WTC11 (cell line): ENCODE data around the gene SATB1. TPM values are rescaled to one million over a fixed set of nuclear protein-coding genes. Genes with fewer than 3 reads are reported as not detected.

Experiments
- ATAC-seq: fragments of 200-7000 bp; cut with Tn5 transposase; 2 replicates; pipeline ENCODE4 v1.10.0; 2021; ENCODE audit warnings: mild to moderate bottlenecking, moderate library complexity
- CTCF ChIA-PET: fragments of 300-600 bp; sonication (Branson Sonifier 250); formaldehyde crosslinking; loops from one replicate; lab custom pipeline; 2021; ENCODE audit warnings: antibody characterized with exemption; lab: Charles Lee
- POLR2A ChIA-PET: fragments of 350-600 bp; sonication (Branson Sonifier 250); formaldehyde crosslinking; loops from one replicate; lab custom pipeline; 2021; ENCODE audit warnings: antibody characterized with exemption; lab: Charles Lee
- DNase-seq: peaks from one replicate; pipeline ENCODE4 v3.0.0; 2021; ENCODE audit warnings: low spot score
- H3K27ac Mint-ChIP-seq: 2 replicates; pipeline ENCODE4 v1.8.0; 2021; ENCODE audit warnings: mixed read lengths
- H3K27me3 Mint-ChIP-seq: 2 replicates; pipeline ENCODE4 v1.8.0; 2021; ENCODE audit warnings: low read depth, mild to moderate bottlenecking, moderate library complexity, mixed read lengths
- H3K36me3 Mint-ChIP-seq: 2 replicates; pipeline ENCODE4 v1.8.0; 2021; ENCODE audit warnings: mixed read lengths
- H3K4me1 Mint-ChIP-seq: 2 replicates; pipeline ENCODE4 v1.8.0; 2022; ENCODE audit warnings: mixed read lengths
- H3K4me3 Mint-ChIP-seq: 2 replicates; pipeline ENCODE4 v1.8.0; 2021; ENCODE audit warnings: mild to moderate bottlenecking, moderate library complexity, mixed read lengths
- H3K9me3 Mint-ChIP-seq: 2 replicates; pipeline ENCODE4 v1.8.0; 2021; ENCODE audit warnings: mixed read lengths
- ATF1 ChIP-seq: sonication (generic); formaldehyde crosslinking; IDR thresholded peaks from 2 replicates; pipeline ENCODE4 v1.8.1; 2023; ENCODE audit warnings: mild to moderate bottlenecking, moderate library complexity, missing genetic modification reagents
- ETV6 ChIP-seq: sonication (generic); formaldehyde crosslinking; IDR thresholded peaks from 2 replicates; pipeline ENCODE4 v1.8.1; 2022; ENCODE audit warnings: mild to moderate bottlenecking, missing genetic modification reagents
- FOXJ3 ChIP-seq: sonication (generic); formaldehyde crosslinking; IDR thresholded peaks from 2 replicates; pipeline ENCODE4 v1.9.0; 2021; ENCODE audit warnings: missing genetic modification reagents, mild to moderate bottlenecking, borderline replicate concordance
- GABPB1 ChIP-seq: sonication (generic); formaldehyde crosslinking; IDR thresholded peaks from 2 replicates; pipeline ENCODE4 v1.8.1; 2023; ENCODE audit warnings: mild to moderate bottlenecking, missing genetic modification reagents
- HMGA2 ChIP-seq: fragments of 250-450 bp; sonication (Bioruptor Pico); IDR thresholded peaks from 2 replicates; pipeline ENCODE4 v1.4.0; 2021; ENCODE audit warnings: mild to moderate bottlenecking, moderate library complexity
- JAZF1 ChIP-seq: fragments of 250-450 bp; sonication (Bioruptor Pico); IDR thresholded peaks from 2 replicates; pipeline ENCODE4 v1.9.0; 2021; ENCODE audit warnings: moderate library complexity, mild to moderate bottlenecking, inconsistent platforms
- NR1H2 ChIP-seq: sonication (generic); formaldehyde crosslinking; IDR thresholded peaks from 2 replicates; pipeline ENCODE4 v1.9.0; 2021; ENCODE audit warnings: mild to moderate bottlenecking, moderate library complexity, missing genetic modification reagents
- PRRX2 ChIP-seq: fragments of 250-450 bp; sonication (Bioruptor Pico); IDR thresholded peaks from 2 replicates; pipeline ENCODE4 v1.8.0; 2021; ENCODE audit warnings: mild to moderate bottlenecking
- SP1 ChIP-seq: sonication (generic); formaldehyde crosslinking; conservative IDR thresholded peaks from 2 replicates; pipeline ENCODE4 v1.8.1; 2022; ENCODE audit warnings: missing genetic modification reagents
- TP53 ChIP-seq: sonication (generic); formaldehyde crosslinking; IDR thresholded peaks from 2 replicates; pipeline ENCODE4 v1.8.1; 2023; ENCODE audit warnings: mild to moderate bottlenecking, missing genetic modification reagents
- ZNF263 ChIP-seq: sonication (generic); formaldehyde crosslinking; IDR thresholded peaks from 2 replicates; pipeline ENCODE4 v1.8.1; 2022; ENCODE audit warnings: low read depth, mild to moderate bottlenecking, moderate library complexity, missing genetic modification reagents
- ZNF396 ChIP-seq: fragments of 250-450 bp; sonication (Bioruptor Pico); IDR thresholded peaks from 2 replicates; pipeline ENCODE4 v1.8.0; 2021; ENCODE audit warnings: mild to moderate bottlenecking, moderate library complexity, borderline replicate concordance
- total RNA-seq: library from RNA; stranded (reverse); gene quantifications from 3 replicates; pipeline ENCODE4 v1.2.3, GENCODE V29; 2021
- TF ChIP-seq, protein P1 (sequence below): sonication (generic); formaldehyde crosslinking; IDR thresholded peaks from 2 replicates; pipeline ENCODE4 v1.8.0; 2022; ENCODE audit warnings: mild to moderate bottlenecking, missing genetic modification reagents
- TF ChIP-seq, protein P2 (sequence below): sonication (generic); formaldehyde crosslinking; IDR thresholded peaks from 2 replicates; pipeline ENCODE4 v1.8.1; 2023; ENCODE audit warnings: mild to moderate bottlenecking, missing genetic modification reagents, borderline replicate concordance
- TF ChIP-seq, protein P3 (sequence below): sonication (generic); formaldehyde crosslinking; IDR thresholded peaks from 2 replicates; pipeline ENCODE4 v1.8.0; 2023; ENCODE audit warnings: missing genetic modification reagents
- TF ChIP-seq, protein P4 (sequence below): fragments of 200-600 bp; IDR thresholded peaks from 2 replicates; pipeline ENCODE4 v1.8.0; 2022; ENCODE audit warnings: antibody characterized with exemption
- TF ChIP-seq, protein P5 (sequence below): sonication (generic); formaldehyde crosslinking; IDR thresholded peaks from 2 replicates; pipeline ENCODE4 v1.8.0; 2023; ENCODE audit warnings: missing genetic modification reagents, mild to moderate bottlenecking, borderline replicate concordance
- TF ChIP-seq, protein P6 (sequence below): sonication (generic); formaldehyde crosslinking; IDR thresholded peaks from 2 replicates; pipeline ENCODE4 v1.8.0; 2022; ENCODE audit warnings: mild to moderate bottlenecking, missing genetic modification reagents

Gene SATB1
- total RNA-seq, 1 experiment from 2014 or later: 36.2 TPM

DNA sequence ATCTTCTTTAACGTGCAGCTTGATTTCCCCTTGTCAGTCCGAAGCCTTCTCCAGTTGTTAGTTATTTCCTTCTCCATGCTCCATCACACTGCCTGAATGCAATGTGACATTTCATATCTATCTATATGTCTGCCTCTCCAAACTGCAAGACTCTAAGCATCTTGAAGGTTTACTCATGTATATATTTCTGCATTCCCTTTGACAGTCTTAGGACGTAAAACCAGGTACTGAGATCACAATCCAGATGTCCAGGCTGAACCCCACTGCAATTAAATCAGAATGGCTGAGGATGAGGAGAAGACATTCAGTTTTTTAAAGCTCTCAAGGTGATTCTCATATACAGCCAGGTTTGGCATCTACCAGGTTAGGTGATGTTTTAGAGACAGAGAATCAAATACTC lies 6.1 kb upstream of the SATB1 start:
- no peak overlapping the region for H3K4me3 Mint-ChIP-seq
- ATAC-seq (no peak), DNase-seq (no peak)
- TF ChIP-seq HMGA2 (CRISPR knock-in tag): no peak
- TF ChIP-seq ETV6: no peak
- H3K27ac Mint-ChIP-seq: no peak overlapping the region
- CTCF ChIA-PET: interaction anchor here (1.5 kb wide), 1 partner anchor 14 kb away, joined by 4 read pairs; no protein-coding TSS in a partner anchor
- H3K36me3 Mint-ChIP-seq: no peaks in the 10 kb centered on the region
- POLR2A ChIA-PET: no interaction called here
- no peaks in the 10 kb centered on the region for H3K9me3 Mint-ChIP-seq
- H3K27me3 Mint-ChIP-seq: no peaks in the 10 kb centered on the region
- H3K4me1 Mint-ChIP-seq: peaks cover 45% of the 10 kb centered on the region

- Mint-ChIP-seq H3K9me3 (no peaks in the 10 kb centered on the region), H3K27ac (no peak overlapping the region), H3K27me3 (no peaks in the 10 kb centered on the region), H3K4me1 (peaks cover 29% of the 10 kb centered on the region), H3K36me3 (no peaks in the 10 kb centered on the region), H3K4me3 (no peak overlapping the region)
- ChIA-PET CTCF (no interaction called here), POLR2A (interaction anchor here (1.5 kb wide), 1 partner anchor 9 kb away, joined by 4 read pairs; no protein-coding TSS in a partner anchor)
- ATAC-seq: no peak
- TF ChIP-seq, protein P1, sequence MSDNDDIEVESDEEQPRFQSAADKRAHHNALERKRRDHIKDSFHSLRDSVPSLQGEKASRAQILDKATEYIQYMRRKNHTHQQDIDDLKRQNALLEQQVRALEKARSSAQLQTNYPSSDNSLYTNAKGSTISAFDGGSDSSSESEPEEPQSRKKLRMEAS (CRISPR knock-in tag): no peak
- TF ChIP-seq, protein P2, sequence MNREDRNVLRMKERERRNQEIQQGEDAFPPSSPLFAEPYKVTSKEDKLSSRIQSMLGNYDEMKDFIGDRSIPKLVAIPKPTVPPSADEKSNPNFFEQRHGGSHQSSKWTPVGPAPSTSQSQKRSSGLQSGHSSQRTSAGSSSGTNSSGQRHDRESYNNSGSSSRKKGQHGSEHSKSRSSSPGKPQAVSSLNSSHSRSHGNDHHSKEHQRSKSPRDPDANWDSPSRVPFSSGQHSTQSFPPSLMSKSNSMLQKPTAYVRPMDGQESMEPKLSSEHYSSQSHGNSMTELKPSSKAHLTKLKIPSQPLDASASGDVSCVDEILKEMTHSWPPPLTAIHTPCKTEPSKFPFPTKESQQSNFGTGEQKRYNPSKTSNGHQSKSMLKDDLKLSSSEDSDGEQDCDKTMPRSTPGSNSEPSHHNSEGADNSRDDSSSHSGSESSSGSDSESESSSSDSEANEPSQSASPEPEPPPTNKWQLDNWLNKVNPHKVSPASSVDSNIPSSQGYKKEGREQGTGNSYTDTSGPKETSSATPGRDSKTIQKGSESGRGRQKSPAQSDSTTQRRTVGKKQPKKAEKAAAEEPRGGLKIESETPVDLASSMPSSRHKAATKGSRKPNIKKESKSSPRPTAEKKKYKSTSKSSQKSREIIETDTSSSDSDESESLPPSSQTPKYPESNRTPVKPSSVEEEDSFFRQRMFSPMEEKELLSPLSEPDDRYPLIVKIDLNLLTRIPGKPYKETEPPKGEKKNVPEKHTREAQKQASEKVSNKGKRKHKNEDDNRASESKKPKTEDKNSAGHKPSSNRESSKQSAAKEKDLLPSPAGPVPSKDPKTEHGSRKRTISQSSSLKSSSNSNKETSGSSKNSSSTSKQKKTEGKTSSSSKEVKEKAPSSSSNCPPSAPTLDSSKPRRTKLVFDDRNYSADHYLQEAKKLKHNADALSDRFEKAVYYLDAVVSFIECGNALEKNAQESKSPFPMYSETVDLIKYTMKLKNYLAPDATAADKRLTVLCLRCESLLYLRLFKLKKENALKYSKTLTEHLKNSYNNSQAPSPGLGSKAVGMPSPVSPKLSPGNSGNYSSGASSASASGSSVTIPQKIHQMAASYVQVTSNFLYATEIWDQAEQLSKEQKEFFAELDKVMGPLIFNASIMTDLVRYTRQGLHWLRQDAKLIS: no peak
- no peak for TF ChIP-seq SP1 (CRISPR knock-in tag)
- TF ChIP-seq, protein P3, sequence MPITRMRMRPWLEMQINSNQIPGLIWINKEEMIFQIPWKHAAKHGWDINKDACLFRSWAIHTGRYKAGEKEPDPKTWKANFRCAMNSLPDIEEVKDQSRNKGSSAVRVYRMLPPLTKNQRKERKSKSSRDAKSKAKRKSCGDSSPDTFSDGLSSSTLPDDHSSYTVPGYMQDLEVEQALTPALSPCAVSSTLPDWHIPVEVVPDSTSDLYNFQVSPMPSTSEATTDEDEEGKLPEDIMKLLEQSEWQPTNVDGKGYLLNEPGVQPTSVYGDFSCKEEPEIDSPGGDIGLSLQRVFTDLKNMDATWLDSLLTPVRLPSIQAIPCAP: no peak
- TF ChIP-seq, protein P4, sequence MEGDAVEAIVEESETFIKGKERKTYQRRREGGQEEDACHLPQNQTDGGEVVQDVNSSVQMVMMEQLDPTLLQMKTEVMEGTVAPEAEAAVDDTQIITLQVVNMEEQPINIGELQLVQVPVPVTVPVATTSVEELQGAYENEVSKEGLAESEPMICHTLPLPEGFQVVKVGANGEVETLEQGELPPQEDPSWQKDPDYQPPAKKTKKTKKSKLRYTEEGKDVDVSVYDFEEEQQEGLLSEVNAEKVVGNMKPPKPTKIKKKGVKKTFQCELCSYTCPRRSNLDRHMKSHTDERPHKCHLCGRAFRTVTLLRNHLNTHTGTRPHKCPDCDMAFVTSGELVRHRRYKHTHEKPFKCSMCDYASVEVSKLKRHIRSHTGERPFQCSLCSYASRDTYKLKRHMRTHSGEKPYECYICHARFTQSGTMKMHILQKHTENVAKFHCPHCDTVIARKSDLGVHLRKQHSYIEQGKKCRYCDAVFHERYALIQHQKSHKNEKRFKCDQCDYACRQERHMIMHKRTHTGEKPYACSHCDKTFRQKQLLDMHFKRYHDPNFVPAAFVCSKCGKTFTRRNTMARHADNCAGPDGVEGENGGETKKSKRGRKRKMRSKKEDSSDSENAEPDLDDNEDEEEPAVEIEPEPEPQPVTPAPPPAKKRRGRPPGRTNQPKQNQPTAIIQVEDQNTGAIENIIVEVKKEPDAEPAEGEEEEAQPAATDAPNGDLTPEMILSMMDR: no peak
- TF ChIP-seq PRRX2 (CRISPR knock-in tag): no peak
- TF ChIP-seq GABPB1 (CRISPR knock-in tag): no peak
- TF ChIP-seq NR1H2: no peak
- TF ChIP-seq TP53 (CRISPR knock-in tag): no peak
- TF ChIP-seq, protein P5, sequence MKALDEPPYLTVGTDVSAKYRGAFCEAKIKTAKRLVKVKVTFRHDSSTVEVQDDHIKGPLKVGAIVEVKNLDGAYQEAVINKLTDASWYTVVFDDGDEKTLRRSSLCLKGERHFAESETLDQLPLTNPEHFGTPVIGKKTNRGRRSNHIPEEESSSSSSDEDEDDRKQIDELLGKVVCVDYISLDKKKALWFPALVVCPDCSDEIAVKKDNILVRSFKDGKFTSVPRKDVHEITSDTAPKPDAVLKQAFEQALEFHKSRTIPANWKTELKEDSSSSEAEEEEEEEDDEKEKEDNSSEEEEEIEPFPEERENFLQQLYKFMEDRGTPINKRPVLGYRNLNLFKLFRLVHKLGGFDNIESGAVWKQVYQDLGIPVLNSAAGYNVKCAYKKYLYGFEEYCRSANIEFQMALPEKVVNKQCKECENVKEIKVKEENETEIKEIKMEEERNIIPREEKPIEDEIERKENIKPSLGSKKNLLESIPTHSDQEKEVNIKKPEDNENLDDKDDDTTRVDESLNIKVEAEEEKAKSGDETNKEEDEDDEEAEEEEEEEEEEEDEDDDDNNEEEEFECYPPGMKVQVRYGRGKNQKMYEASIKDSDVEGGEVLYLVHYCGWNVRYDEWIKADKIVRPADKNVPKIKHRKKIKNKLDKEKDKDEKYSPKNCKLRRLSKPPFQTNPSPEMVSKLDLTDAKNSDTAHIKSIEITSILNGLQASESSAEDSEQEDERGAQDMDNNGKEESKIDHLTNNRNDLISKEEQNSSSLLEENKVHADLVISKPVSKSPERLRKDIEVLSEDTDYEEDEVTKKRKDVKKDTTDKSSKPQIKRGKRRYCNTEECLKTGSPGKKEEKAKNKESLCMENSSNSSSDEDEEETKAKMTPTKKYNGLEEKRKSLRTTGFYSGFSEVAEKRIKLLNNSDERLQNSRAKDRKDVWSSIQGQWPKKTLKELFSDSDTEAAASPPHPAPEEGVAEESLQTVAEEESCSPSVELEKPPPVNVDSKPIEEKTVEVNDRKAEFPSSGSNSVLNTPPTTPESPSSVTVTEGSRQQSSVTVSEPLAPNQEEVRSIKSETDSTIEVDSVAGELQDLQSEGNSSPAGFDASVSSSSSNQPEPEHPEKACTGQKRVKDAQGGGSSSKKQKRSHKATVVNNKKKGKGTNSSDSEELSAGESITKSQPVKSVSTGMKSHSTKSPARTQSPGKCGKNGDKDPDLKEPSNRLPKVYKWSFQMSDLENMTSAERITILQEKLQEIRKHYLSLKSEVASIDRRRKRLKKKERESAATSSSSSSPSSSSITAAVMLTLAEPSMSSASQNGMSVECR (CRISPR knock-in tag): no peak
- no peak for TF ChIP-seq ETV6
- no peak for TF ChIP-seq ZNF396 (CRISPR knock-in tag)
- no peak for TF ChIP-seq FOXJ3 (CRISPR knock-in tag)
- TF ChIP-seq JAZF1 (CRISPR knock-in tag): no peak
- TF ChIP-seq, protein P6, sequence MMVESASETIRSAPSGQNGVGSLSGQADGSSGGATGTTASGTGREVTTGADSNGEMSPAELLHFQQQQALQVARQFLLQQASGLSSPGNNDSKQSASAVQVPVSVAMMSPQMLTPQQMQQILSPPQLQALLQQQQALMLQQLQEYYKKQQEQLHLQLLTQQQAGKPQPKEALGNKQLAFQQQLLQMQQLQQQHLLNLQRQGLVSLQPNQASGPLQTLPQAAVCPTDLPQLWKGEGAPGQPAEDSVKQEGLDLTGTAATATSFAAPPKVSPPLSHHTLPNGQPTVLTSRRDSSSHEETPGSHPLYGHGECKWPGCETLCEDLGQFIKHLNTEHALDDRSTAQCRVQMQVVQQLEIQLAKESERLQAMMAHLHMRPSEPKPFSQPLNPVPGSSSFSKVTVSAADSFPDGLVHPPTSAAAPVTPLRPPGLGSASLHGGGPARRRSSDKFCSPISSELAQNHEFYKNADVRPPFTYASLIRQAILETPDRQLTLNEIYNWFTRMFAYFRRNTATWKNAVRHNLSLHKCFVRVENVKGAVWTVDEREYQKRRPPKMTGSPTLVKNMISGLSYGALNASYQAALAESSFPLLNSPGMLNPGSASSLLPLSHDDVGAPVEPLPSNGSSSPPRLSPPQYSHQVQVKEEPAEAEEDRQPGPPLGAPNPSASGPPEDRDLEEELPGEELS: no peak
- TF ChIP-seq ATF1 (CRISPR knock-in tag): no peak
- TF ChIP-seq ZNF263 (CRISPR knock-in tag): no peak
- no peak for DNase-seq
Measured at GRCh38 chr3:18428991-18429745, 4.0 kb upstream of the SATB1 start.
